ENCODE measurements around the gene FBXW8. TPM values are rescaled to one million over a fixed set of nuclear protein-coding genes. Genes with fewer than 3 reads are reported as not detected.

FBXW8 gene
- 21.3 TPM for polyA plus RNA-seq (2013, experiment 1 of 2; ENCODE audit: insufficient read length)
- polyA plus RNA-seq (2013, experiment 2 of 2; ENCODE audit: insufficient read length) = 21.5 TPM

DNA sequence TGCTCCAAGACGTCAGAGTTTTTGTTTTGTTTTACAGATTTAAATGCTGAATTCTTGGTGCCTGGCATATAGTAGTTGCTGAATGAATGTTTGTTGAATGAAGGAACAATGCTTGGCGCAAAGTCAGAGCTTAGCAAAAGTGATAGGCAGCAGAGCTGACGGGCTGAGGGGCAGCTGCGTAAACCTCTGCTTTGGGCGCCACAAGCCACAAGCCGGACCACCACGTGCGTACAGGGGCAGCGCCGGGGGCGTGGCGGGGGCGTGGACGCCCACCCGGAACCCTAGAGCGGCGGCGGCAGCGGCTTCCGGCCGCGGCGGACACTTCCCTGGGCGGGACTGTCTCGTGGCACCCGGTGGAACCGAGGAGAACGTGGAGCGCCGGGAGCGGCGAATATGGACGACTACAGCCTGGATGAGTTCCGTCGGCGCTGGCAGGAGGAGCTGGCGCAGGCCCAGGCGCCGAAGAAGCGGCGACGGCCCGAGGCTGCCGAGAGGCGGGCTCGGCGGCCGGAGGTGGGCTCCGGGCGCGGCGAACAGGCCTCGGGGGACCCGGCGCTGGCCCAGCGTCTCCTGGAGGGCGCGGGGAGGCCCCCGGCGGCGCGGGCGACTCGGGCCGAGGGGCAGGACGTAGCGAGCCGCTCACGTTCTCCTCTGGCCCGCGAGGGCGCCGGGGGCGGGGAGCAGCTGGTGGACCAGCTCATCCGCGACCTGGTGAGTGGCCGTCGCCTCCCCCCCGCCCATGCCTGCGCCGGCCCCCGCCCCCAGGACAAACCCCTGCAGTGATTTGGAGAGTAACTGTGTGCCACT is at the start of gene FBXW8:
Gene FBXW8 (plus strand): TSS at position 306 of the 807 bp plus-strand sequence. CDS start 88 bp downstream, at position 394.
- DNase-seq = peak; percentile 84

- peak; percentile 86 for DNase-seq
These were observed 49.4 kb upstream of the FBXW8 start for GRCh38 chr12:116861320-116861719.

- DNase-seq = no peak
These were observed 48.6 kb upstream of the FBXW8 start for GRCh38 chr12:116862167-116862566.

GRCh38 chr12:116863275-116863767 is 47.4 kb upstream of the FBXW8 start:
- peak; percentile 40 for DNase-seq

DNA sequence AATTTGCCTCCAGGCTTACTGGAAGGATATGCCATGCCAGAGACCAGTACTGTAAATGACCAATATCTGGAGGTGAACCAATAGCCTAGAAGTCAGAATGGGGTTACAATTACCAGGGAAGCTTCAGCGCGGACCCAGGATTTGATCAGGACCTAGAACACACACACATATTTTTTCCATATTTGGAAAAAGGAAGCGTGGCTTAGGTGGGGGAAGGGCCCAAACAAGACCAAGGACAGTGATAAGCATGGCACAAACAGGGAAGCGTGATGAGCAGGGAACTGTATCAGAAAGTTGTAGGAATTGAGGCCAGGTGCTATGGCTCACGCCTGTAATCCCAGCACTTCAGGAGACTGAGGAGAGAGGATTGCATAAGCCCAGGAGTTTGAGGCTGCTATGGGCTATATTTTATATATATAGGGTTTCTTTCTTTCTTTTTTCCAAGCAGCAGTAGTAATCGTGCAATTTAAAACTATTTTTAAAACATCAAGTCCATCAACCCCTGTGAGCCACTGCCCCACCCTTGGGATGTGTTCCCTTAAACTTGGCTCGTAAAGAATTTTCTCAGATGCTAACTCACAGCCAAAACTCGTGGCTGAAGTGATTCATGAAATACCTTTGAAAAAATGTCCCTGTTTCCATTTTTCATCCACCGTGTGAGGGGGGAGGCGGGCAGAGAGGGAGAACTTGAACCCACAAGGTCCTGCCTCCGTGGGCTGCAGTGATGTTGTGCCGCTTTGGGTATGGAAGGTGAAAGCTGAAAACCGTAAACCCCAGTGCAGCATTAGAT is 46.2 kb upstream of the FBXW8 start:
- DNase-seq = peak; percentile 89

- DNase-seq = no peak
These were observed 43.2 kb upstream of the FBXW8 start for GRCh38 chr12:116867523-116867922.

- DNase-seq = no peak
These were observed 40.4 kb upstream of the FBXW8 start for GRCh38 chr12:116870306-116870705.

GRCh38 chr12:116874324-116874995 is 36.3 kb upstream of the FBXW8 start:
- no peak for DNase-seq

- DNase-seq = no peak
These were observed 34.4 kb upstream of the FBXW8 start for GRCh38 chr12:116876151-116876869.

DNA sequence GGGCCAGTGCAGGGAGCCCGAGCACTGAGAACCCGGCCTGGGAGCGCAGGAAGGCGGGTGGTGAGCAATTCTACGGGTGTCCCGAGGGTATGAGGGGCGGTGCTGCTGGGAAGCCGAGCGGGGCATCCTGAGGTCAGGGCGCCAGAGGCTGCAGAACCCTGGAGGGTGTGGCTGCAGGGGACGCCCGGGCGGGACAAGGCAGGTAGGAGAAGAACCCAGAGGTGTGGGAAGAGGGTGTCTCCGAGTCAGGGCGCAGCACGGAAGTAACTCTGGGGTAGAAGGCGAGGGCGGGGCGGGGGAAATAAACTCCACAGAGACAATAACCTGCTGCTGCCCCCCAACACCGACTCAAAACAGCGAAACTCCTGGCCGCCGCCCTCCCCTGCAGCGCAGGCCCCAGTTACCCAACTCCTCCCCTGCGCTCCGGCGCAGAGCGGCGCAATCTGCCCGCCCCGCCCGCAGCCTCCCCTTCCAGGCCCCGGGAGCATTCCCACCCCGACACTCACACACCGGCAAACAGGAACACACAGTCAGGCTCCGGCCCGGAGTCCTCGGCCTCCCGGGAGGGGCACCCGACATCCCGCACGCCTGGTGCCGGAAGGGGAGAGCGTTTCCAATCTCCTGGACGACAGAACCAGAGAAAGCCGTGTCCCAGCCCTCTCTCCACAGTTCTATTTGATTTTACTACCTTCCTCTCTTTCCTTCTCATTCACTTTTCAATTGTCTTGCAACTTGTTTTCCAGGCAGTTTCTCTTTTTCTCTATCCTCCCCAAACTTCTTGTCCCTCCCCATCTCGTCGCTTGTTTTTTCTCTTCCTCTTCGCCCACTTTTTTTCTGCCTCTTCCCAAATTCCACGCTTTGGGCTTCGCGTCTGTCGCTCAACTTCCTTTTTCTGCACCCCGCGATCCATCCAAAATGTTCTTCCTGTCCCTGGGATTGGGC is 31.9 kb upstream of the FBXW8 start:
- DNase-seq = no peak

GRCh38 chr12:116879509-116880212 is 31.1 kb upstream of the FBXW8 start:
- no peak for DNase-seq

DNA sequence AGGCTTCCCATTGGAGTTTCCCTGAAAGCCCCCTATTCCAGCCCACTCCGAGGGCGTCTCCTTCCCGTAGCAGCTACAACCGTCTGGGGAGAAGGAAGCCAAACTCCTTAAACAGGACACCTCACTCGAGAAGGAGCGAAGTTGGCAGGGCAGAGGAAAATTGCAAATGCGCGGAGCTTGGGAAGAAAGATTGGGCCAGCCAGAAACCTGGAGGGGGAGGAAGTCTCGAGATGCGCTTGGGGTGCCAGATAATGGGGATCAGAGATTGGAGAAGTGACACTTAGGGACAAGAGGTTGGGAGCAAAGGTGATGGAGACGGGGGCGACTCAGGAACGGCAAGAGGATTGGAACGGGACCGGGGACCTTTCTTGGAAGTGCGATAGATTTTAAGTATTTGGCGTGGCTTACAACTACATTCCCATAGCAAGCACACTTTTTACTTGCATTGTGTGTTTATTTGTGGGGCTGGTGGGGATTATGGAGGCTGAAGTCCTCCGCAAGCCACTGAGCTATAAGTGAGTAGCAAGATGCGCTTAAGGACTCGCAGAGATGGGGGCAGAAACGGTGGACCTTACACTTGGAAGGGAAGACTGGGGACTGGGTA is 30.4 kb upstream of the FBXW8 start:
- no peak for DNase-seq

GRCh38 chr12:116880817-116881324 is 29.9 kb upstream of the FBXW8 start:
- DNase-seq = peak; percentile 35

- no peak for DNase-seq
These were observed 29.3 kb upstream of the FBXW8 start, which contains the start of gene HRK for GRCh38 chr12:116881325-116881876. HRK (minus strand) TSS chr12:116881441; CDS start chr12:116881307, 134 bp downstream.

DNA sequence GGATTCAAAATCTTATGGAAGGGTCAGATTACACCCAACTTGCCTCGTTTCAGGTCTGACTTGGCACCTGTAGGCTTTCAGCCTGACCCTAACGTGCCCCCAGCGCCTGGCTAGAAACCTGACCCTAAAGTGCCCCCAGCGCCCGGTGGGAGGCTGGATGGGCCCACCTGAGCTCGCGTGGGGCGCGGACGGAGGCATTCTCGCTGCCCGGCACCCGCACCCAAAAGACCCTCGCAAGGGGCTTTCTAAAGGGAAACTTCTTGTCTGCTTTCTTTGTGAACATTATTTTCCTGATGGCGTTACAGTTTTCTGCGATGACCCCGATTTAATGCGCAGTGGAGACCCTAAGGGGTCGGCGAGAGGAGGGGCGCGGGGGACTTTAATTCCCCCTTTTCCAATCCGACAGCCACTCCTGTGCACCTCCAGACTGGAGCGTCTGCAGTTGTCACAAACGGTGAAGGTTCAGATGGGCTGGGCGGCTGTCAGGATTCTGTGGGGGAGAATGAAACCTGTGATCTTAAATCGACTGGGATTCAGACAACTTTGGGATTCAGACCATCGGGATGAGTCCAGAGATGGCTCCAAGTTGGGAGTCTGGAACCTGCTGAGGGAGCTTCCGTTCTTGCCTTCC is 28.8 kb upstream of the FBXW8 start:
- no peak for DNase-seq

GRCh38 chr12:116882742-116883141 is 28.0 kb upstream of the FBXW8 start:
- DNase-seq = peak; percentile 51

DNA sequence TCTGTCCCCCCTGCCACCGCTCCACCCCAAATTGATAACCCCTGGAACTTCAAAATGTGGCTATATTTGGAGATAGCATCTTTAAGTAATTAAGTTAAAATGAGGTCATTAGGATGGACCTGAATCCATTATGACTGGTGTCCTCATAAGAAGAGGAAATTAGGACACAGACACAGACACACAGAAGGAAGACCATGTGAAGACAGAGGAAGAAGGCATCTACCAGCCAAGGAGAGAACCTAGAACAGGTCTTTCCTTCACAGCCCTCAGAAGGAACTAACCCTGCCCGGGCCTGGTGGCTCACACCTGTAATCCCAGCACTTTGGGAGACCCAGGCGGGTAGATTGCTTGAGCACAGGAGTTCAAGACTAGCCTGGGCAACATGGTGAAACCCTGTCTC is 25.9 kb upstream of the FBXW8 start:
- no peak for DNase-seq

DNA sequence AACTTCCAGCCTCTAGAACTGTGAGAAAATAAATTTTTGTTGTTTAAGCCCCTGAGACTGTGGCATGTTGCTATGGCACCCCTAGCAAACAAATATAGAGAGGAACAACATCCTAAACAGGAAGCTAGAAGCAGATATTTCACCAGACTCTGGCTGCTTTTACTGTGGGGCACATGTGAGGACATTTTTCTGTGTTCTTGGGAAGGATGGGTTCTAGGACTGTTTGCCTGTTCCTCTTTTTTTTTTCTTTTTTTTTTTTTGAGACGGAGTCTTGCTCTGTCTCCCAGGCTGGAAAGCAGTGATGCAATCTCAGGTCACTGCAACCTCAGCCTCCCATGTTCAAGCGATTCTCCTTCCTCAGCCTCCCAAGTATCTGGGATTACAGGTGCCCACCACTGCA is 25.3 kb upstream of the FBXW8 start:
- no peak for DNase-seq

GRCh38 chr12:116887244-116887643 is 23.5 kb upstream of the FBXW8 start:
- DNase-seq = no peak
